ENCODE data around the gene SEL1L3. TPM values are rescaled to one million over a fixed set of nuclear protein-coding genes. Genes with fewer than 3 reads are reported as not detected.

The SEL1L3 gene
- total and polyA plus RNA-seq, 2 of the 13 experiments (the other 11 are each of a cell fraction or from before 2014, with no cell fraction given): 0.28 to 1.1 TPM

DNA sequence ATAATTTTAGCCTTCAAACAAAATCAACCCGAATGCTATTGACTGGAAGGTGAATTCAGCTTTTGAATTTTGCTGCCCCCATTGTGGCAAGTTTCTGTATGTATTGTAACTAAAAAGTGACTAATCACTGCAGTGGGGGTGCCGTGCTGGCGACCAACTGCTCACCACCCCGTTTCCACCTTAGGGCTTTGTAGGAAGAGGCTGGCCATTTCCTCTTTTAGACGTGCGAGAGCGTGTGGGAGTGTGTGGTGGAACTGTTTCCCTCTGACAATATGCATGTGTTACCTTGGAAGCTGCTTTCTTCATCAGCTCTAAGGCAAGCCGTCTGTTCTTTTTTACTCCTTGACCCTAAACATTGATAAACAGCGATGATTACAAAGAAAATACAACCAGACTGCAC is 78.8 kb downstream of the SEL1L3 start (continued):
- TF ChIP-seq, protein P1, sequence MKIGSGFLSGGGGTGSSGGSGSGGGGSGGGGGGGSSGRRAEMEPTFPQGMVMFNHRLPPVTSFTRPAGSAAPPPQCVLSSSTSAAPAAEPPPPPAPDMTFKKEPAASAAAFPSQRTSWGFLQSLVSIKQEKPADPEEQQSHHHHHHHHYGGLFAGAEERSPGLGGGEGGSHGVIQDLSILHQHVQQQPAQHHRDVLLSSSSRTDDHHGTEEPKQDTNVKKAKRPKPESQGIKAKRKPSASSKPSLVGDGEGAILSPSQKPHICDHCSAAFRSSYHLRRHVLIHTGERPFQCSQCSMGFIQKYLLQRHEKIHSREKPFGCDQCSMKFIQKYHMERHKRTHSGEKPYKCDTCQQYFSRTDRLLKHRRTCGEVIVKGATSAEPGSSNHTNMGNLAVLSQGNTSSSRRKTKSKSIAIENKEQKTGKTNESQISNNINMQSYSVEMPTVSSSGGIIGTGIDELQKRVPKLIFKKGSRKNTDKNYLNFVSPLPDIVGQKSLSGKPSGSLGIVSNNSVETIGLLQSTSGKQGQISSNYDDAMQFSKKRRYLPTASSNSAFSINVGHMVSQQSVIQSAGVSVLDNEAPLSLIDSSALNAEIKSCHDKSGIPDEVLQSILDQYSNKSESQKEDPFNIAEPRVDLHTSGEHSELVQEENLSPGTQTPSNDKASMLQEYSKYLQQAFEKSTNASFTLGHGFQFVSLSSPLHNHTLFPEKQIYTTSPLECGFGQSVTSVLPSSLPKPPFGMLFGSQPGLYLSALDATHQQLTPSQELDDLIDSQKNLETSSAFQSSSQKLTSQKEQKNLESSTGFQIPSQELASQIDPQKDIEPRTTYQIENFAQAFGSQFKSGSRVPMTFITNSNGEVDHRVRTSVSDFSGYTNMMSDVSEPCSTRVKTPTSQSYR (CRISPR knock-in tag; IDR thresholded peaks at IDR 0.05; ENCODE audit: borderline replicate concordance): no peak

DNA sequence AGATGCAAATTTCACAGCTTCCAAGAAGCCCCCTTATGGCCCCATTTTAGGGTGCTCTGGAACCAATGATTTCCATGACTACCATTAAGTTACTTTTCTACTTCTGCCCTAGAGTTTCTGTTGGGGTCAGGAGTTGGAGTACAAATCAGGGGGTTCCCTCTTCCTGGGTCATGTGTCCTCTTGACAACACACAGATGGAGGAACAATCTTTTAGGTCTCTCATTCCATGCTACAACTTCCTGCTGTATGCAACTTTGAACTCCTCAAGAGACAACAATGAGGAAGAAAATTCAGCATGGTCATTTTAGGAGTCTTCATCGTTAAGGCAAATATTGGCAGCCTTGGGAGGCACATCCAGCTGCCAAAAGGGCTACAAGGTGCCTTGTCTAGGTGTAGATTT is 79.7 kb downstream of the SEL1L3 start:
- ATAC-seq: no peak

More for the DNA sequence above, 79.7 kb downstream of the SEL1L3 start:
- H2AFZ ChIP-seq (ENCODE audit: low read length): no peak overlapping the region
- TF ChIP-seq MED13 (CRISPR knock-in tag; IDR thresholded peaks at IDR 0.05) (no peak), CHCHD3 (CRISPR knock-in tag; IDR thresholded peaks at IDR 0.05) (no peak), PRMT3 (CRISPR knock-in tag; IDR thresholded peaks at IDR 0.05; ENCODE audit: borderline replicate concordance, low read depth) (no peak), JUNB (CRISPR knock-in tag; IDR thresholded peaks at IDR 0.05; ENCODE audit: borderline replicate concordance) (no peak)
- TF ChIP-seq, protein P2, sequence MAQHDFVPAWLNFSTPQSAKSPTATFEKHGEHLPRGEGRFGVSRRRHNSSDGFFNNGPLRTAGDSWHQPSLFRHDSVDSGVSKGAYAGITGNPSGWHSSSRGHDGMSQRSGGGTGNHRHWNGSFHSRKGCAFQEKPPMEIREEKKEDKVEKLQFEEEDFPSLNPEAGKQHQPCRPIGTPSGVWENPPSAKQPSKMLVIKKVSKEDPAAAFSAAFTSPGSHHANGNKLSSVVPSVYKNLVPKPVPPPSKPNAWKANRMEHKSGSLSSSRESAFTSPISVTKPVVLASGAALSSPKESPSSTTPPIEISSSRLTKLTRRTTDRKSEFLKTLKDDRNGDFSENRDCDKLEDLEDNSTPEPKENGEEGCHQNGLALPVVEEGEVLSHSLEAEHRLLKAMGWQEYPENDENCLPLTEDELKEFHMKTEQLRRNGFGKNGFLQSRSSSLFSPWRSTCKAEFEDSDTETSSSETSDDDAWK (CRISPR knock-in tag; IDR thresholded peaks at IDR 0.05): no peak
- intact Hi-C loops (cut with micrococcal nuclease; ENCODE audit: unreplicated experiment): no loop called here
- POLR2A ChIA-PET: no interaction called here
- WGBS (ENCODE audit: low lambda C conversion rate): 0% methylated on average over 1 of the region's 1 CpG
- H3K36me3 ChIP-seq (replicated peaks in 1 of 2; ENCODE audit: control insufficient read depth in 1 of 2, insufficient read depth in 2 of 2, low read length in 2 of 2): no peaks in the 10 kb centered on the region
- no peaks in the 10 kb centered on the region for H3K4me1 ChIP-seq (ENCODE audit: insufficient read depth, low read length)
- no peaks in the 10 kb centered on the region for H3K9me3 ChIP-seq (ENCODE audit: low read length)
- no peak overlapping the region for H3K9ac ChIP-seq (ENCODE audit: insufficient read depth, low read depth, low read length)
- no TSS peak for BruUV-seq (replicated peaks)
- H3K4me2 ChIP-seq (ENCODE audit: low read depth, low read length): no peak overlapping the region
- CTCF ChIA-PET (ENCODE audit: low intra/inter-chr PET ratio, low total read pairs): no interaction called here
- no peak for FAIRE-seq
- DNase-seq (ENCODE audit: low spot score): no peak
- no peak overlapping the region for H3K27ac ChIP-seq (ENCODE audit: extremely low read length, insufficient read depth, low read length)
- no peaks in the 10 kb centered on the region for H4K20me1 ChIP-seq (ENCODE audit: insufficient read depth, low read length)
- H3K27me3 ChIP-seq (ENCODE audit: control insufficient read depth in 1 of 2, insufficient read depth in 2 of 2, low read length in 2 of 2): no peaks in the 10 kb centered on the region
- no peak overlapping the region for H3K4me3 ChIP-seq (replicated peaks in 1 of 3; ENCODE audit: insufficient read depth in 1 of 3, low read depth in 2 of 3, low read length in 3 of 3)
- in situ Hi-C loops (cut with HindIII; ENCODE audit: extremely low pct_ligation_motif_present, low pct_unique_long_range_greater_than_20kb): no loop called here
- H3K79me2 ChIP-seq (ENCODE audit: insufficient read depth, low read length): no peaks in the 10 kb centered on the region

All from HepG2 (cell line).